Neuronal stem cell (in vitro differentiated cells): ENCODE measurements around the gene EBF4.

Experiments
- DNase-seq: peaks from one replicate; pipeline ENCODE4 v3.0.0-alpha.2; 2013; ENCODE audit warnings: low spot score
- H2AFZ ChIP-seq: one replicate; pipeline ENCODE4 v1.6.1; 2013; ENCODE audit warnings: mild to moderate bottlenecking, low read length, inconsistent platforms
- H2AK5ac ChIP-seq: 2 replicates; pipeline ENCODE4 v1.6.1; 2013; ENCODE audit warnings: low read depth, mild to moderate bottlenecking, inconsistent platforms, low read length, moderate library complexity, mixed read lengths
- H2BK120ac ChIP-seq: 2 replicates; pipeline ENCODE4 v1.6.1; 2013; ENCODE audit warnings: low read depth, mild to moderate bottlenecking, inconsistent platforms, low read length, moderate library complexity, mixed read lengths
- H2BK12ac ChIP-seq: one replicate; pipeline ENCODE4 v1.6.1; 2013; ENCODE audit warnings: low read length, inconsistent platforms
- H2BK15ac ChIP-seq: 2 replicates; pipeline ENCODE4 v1.6.1; 2013; ENCODE audit warnings: mild to moderate bottlenecking, low read length, inconsistent platforms, mixed read lengths
- H2BK5ac ChIP-seq: one replicate; pipeline ENCODE4 v1.6.1; 2013; ENCODE audit warnings: inconsistent platforms, mild to moderate bottlenecking, low read length, moderate library complexity
- H3K14ac ChIP-seq: one replicate; pipeline ENCODE4 v1.6.1; 2013; ENCODE audit warnings: low read length, inconsistent platforms
- H3K18ac ChIP-seq: 2 replicates; pipeline ENCODE4 v1.6.1; 2013; ENCODE audit warnings: low read length, inconsistent platforms
- H3K23ac ChIP-seq: 2 replicates; pipeline ENCODE4 v1.6.1; 2013; ENCODE audit warnings: low read depth, mild to moderate bottlenecking, mixed read lengths, low read length, inconsistent platforms; ENCODE audit not compliant: poor library complexity
- H3K27ac ChIP-seq: replicated peaks from 3 replicates; pipeline ENCODE4 v1.5.1; 2013; ENCODE audit warnings: low read length, inconsistent platforms
- H3K27me3 ChIP-seq, 3 experiments: 2 replicates each; pipeline ENCODE4 v1.6.1; 2013; ENCODE audit warnings: low read length in 3 of 3, mild to moderate bottlenecking in 2 of 3, inconsistent platforms in 1 of 3, low read depth in 1 of 3, mixed read lengths in 1 of 3, moderate library complexity in 1 of 3; ENCODE audit not compliant: control insufficient read depth in 3 of 3, insufficient read depth in 3 of 3
- H3K36me3 ChIP-seq, 2 donors: replicated peaks in 1 of 2; 2 replicates each; pipeline ENCODE4 v1.6.1; 2013; ENCODE audit warnings: low read length in 2 of 2; ENCODE audit not compliant: control insufficient read depth in 2 of 2, insufficient read depth in 2 of 2
- H3K4ac ChIP-seq: 2 replicates; pipeline ENCODE4 v1.6.1; 2013; ENCODE audit warnings: inconsistent platforms, mild to moderate bottlenecking, low read length, moderate library complexity
- H3K4me1 ChIP-seq, 2 donors: 1 replicate in 1 of 2; 2 replicates in 1 of 2; pipeline ENCODE4 v1.6.1; 2013; ENCODE audit warnings: low read length in 2 of 2, low read depth in 1 of 2; ENCODE audit not compliant: control insufficient read depth in 2 of 2, insufficient read depth in 1 of 2
- H3K4me2 ChIP-seq: one replicate; pipeline ENCODE4 v1.6.1; 2013; ENCODE audit warnings: mild to moderate bottlenecking, low read length, inconsistent platforms; ENCODE audit not compliant: insufficient read depth, poor library complexity, severe bottlenecking
- H3K4me3 ChIP-seq, 2 donors: 2 replicates each; pipeline ENCODE4 v1.5.1; 2013; ENCODE audit warnings: low read length in 2 of 2, mild to moderate bottlenecking in 2 of 2, inconsistent platforms in 1 of 2, moderate library complexity in 1 of 2
- H3K79me1 ChIP-seq: one replicate; pipeline ENCODE4 v1.6.1; 2013; ENCODE audit warnings: low read depth, mild to moderate bottlenecking, inconsistent platforms, low read length, moderate library complexity
- H3K9ac ChIP-seq: one replicate; pipeline ENCODE4 v1.6.1; 2013; ENCODE audit warnings: mild to moderate bottlenecking, low read depth, low read length, inconsistent platforms; ENCODE audit not compliant: poor library complexity
- H3K9me3 ChIP-seq, 2 donors: replicated peaks in 1 of 2; 2 replicates each; pipeline versions ENCODE3 to v1.6.1; 2013; ENCODE audit warnings: low read length in 2 of 2, mild to moderate bottlenecking in 2 of 2, inconsistent platforms in 1 of 2, low read depth in 1 of 2, mixed read lengths in 1 of 2, moderate library complexity in 1 of 2; ENCODE audit not compliant: control insufficient read depth in 2 of 2, insufficient read depth in 1 of 2
- H4K8ac ChIP-seq: one replicate; pipeline ENCODE4 v1.6.1; 2013; ENCODE audit warnings: low read depth, mild to moderate bottlenecking, inconsistent platforms, low read length, moderate library complexity
- H4K91ac ChIP-seq: one replicate; pipeline ENCODE4 v1.6.1; 2013; ENCODE audit warnings: low read length, low read depth, mild to moderate bottlenecking, inconsistent platforms; ENCODE audit not compliant: poor library complexity
- WGBS, 2 donors: extraction: QIAGEN DNeasy Blood & Tissue Kit; methylation state at CpG; one replicate each; pipeline ENCODE4 v1.1.7; 2013; ENCODE audit warnings: missing lambda C conversion rate in 2 of 2, mixed read lengths in 1 of 2; ENCODE audit not compliant: insufficient read length in 2 of 2, insufficient replicate concordance in 1 of 2; ENCODE audit errors: extremely low coverage in 2 of 2; 5-methylcytosine and 5-hydroxymethylcytosine counted together

Gene EBF4

GRCh38 chr20:2778602-2779321 is 86.2 kb downstream of the EBF4 start:
- no peak overlapping the region for H2AFZ ChIP-seq
- H3K27me3 ChIP-seq, result peaks cover 0 to 3% (median 2%) of the 10 kb centered on the region in 3 experiments
- H3K36me3 ChIP-seq, result no peaks in the 10 kb centered on the region
- H2AK5ac ChIP-seq, result no peak overlapping the region
- no peak overlapping the region for H2BK15ac ChIP-seq
- H3K4ac ChIP-seq, result no peak overlapping the region
- H3K79me1 ChIP-seq, result no peaks in the 10 kb centered on the region
- WGBS, 2 donors, result no CpG with 5 or more reads among the region's 10 CpGs
- H3K4me3 ChIP-seq, result no peak overlapping the region
- no peak overlapping the region for H4K91ac ChIP-seq
- H3K23ac ChIP-seq, result no peak overlapping the region
- H2BK120ac ChIP-seq, result no peak overlapping the region
- no peak overlapping the region for H3K27ac ChIP-seq
- H2BK5ac ChIP-seq, result no peak overlapping the region
- H3K18ac ChIP-seq, result no peak overlapping the region
- H3K9ac ChIP-seq, result no peak overlapping the region
- H3K4me1 ChIP-seq, result no peaks in the 10 kb centered on the region
- H4K8ac ChIP-seq, result no peak overlapping the region
- peaks cover 3% of the 10 kb centered on the region in 2 donors for H3K9me3 ChIP-seq
- no peak for DNase-seq
- no peak overlapping the region for H3K4me2 ChIP-seq
- no peak overlapping the region for H2BK12ac ChIP-seq
- H3K14ac ChIP-seq, result no peak overlapping the region

- peaks cover 1 to 3% of the 10 kb centered on the region in 2 donors for H3K9me3 ChIP-seq
- no peak overlapping the region for H2BK12ac ChIP-seq
- H3K4me3 ChIP-seq, result no peak overlapping the region
- no peak overlapping the region for H3K9ac ChIP-seq
- H3K4me1 ChIP-seq, result no peaks in the 10 kb centered on the region
- H4K8ac ChIP-seq, result no peak overlapping the region
- H3K27me3 ChIP-seq, result peaks cover 0 to 3% (median 2%) of the 10 kb centered on the region in 3 experiments
- H3K4me2 ChIP-seq, result no peak overlapping the region
- DNase-seq, result no peak
- no peak overlapping the region for H3K23ac ChIP-seq
- H2BK120ac ChIP-seq, result no peak overlapping the region
- no peak overlapping the region for H2BK5ac ChIP-seq
- no peaks in the 10 kb centered on the region for H3K36me3 ChIP-seq
- no peaks in the 10 kb centered on the region for H3K79me1 ChIP-seq
- no peak overlapping the region for H2BK15ac ChIP-seq
- H4K91ac ChIP-seq, result no peak overlapping the region
- no peak overlapping the region for H2AFZ ChIP-seq
- H3K27ac ChIP-seq, result no peak overlapping the region
- no peak overlapping the region for H3K14ac ChIP-seq
- no peak overlapping the region for H2AK5ac ChIP-seq
- WGBS, 2 donors, result no CpG with 5 or more reads among the region's 3 CpGs
- H3K18ac ChIP-seq, result no peak overlapping the region
- H3K4ac ChIP-seq, result no peak overlapping the region
Observed at GRCh38 chr20:2780948-2781347, 88.4 kb downstream of the EBF4 start.

- Histone ChIP-seq H3K23ac (no peak overlapping the region), H3K27me3 (peaks cover 0 to 3% (median 2%) of the 10 kb centered on the region in 3 experiments), H3K4me1 (no peaks in the 10 kb centered on the region), H3K18ac (no peak overlapping the region), H2BK12ac (no peak overlapping the region), H2AFZ (no peak overlapping the region), H3K4me2 (no peak overlapping the region), H3K4me3 (no peak overlapping the region), H3K4ac (no peak overlapping the region), H2BK120ac (no peak overlapping the region), H3K9ac (no peak overlapping the region), H2BK5ac (no peak overlapping the region), H3K14ac (no peak overlapping the region), H3K27ac (no peak overlapping the region), H4K8ac (no peak overlapping the region), H2BK15ac (no peak overlapping the region), H3K79me1 (no peaks in the 10 kb centered on the region), H3K9me3 (peaks cover 0 to 2% of the 10 kb centered on the region in 2 donors), H4K91ac (no peak overlapping the region), H3K36me3 (no peaks in the 10 kb centered on the region), H2AK5ac (no peak overlapping the region)
- WGBS, 2 donors, result no CpG with 5 or more reads among the region's 6 CpGs
- no peak for DNase-seq
Observed at GRCh38 chr20:2783908-2784566, 91.5 kb downstream of the EBF4 start.

- Histone ChIP-seq H2AK5ac (no peak overlapping the region), H3K14ac (peak overlapping the region; percentile 1), H3K9ac (peak overlapping the region; percentile 6), H3K9me3 (peaks cover 0 to 6% of the 10 kb centered on the region in 2 donors), H4K91ac (no peak overlapping the region), H2AFZ (no peak overlapping the region), H2BK5ac (no peak overlapping the region), H3K36me3 (peaks cover 47 to 52% of the 10 kb centered on the region in 2 donors), H3K27me3 (no peaks in the 10 kb centered on the region), H3K4me2 (no peak overlapping the region), H3K18ac (no peak overlapping the region), H2BK15ac (no peak overlapping the region), H3K27ac (peak overlapping the region; percentile 38), H2BK12ac (no peak overlapping the region), H2BK120ac (no peak overlapping the region), H3K23ac (no peak overlapping the region), H3K4me3 (peak overlapping the region in 1 of 2 donors; percentile 10), H3K79me1 (peaks cover 5% of the 10 kb centered on the region), H4K8ac (no peak overlapping the region), H3K4ac (no peak overlapping the region), H3K4me1 (no peaks in the 10 kb centered on the region)
- DNase-seq, result no peak
- no CpG with 5 or more reads among the region's 6 CpGs for WGBS, 2 donors
Observed at GRCh38 chr20:2793471-2793870, 100.9 kb downstream of the EBF4 start.
